ENCODE data around the gene MCAM.

The MCAM gene

DNA sequence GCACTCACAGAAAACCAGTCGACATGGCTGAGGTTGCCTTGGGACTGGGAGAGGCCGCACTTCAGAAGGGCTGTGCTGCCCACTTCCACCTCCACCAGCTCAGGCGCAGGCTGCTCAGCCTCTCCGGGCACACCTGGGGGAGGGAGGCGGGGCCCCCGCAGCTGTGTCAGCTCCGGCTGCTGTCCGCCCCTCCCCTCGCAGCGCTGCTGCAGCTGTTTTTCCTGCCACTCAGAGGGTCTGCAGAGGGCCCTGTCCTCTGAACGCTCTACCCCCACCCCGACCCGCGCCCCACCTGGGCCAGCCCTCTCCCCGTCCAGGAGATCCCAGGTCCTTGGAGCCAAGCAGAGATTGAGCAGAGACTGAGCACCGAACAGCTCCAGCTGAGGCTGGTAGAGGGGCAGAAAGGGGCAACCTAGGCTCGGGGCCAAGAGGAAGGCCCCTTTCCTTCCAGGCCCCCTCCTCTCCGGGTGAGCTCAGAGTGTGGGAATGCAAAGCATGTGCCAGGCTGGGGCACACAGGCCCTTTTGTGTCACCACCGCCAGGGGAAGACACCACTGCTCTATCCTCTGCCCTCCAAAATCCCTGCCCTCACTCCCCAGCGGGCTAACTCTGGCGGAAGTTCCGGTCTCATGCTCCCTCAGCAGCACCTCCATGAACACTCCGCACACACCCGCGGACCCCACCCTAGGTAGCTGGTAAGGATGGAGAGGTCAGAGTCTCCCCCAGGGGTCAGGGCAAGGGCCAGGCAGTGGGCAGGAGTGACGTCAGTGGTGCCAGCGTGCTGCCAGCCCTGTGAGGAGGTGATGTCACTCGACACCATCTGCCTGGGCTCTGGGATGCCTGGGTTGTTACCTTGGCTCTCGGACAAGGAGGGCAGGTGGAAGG, 1.6 kb downstream of the MCAM start:
- H3K9me3 ChIP-seq (ENCODE audit: control insufficient read depth, low read length) = no peaks in the 10 kb centered on the region
- peaks cover 39% of the 10 kb centered on the region for H3K4me1 ChIP-seq (ENCODE audit: control insufficient read depth, insufficient read depth, low read length, poor library complexity, severe bottlenecking)
- H3K27ac ChIP-seq (ENCODE audit: low read depth, low read length, severe bottlenecking) = peak overlapping the region; percentile 66
- peak overlapping the region; percentile 86 for H3K4me3 ChIP-seq (ENCODE audit: extremely low read depth, insufficient read depth, low read length, poor library complexity, severe bottlenecking)
- 6 to 11% methylated on average over 16 to 20 of the region's 29 CpGs for WGBS, 2 experiments (ENCODE audit: insufficient coverage in 2 of 2)
- H3K36me3 ChIP-seq (ENCODE audit: control insufficient read depth, insufficient read depth, low read length) = peaks cover 45% of the 10 kb centered on the region

DNA sequence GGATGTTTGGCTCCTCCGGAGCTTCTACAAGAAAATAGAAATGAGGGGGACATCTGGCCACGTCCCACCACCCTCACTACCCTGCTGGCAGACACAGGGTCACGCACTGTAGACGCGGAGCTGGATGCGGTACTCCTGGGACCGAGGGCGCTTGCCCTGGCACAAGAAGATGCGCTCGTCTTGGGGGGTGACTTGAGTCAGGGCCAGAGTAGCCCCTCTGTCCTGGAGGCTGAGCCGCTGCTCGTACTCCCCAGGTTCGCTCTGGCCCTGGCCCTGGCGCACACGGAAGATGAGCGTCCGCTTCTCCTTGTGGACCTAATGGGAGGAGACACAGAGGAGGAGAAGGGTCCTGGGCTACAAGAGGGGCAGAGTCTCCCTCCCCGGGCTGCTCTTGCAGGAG, 2.2 kb downstream of the MCAM start:
- H3K36me3 ChIP-seq (ENCODE audit: control insufficient read depth, insufficient read depth, low read length) = peaks cover 51% of the 10 kb centered on the region
- 83 to 91% methylated on average over 10 to 17 of the region's 18 CpGs for WGBS, 2 experiments (ENCODE audit: insufficient coverage in 2 of 2)
- H3K4me3 ChIP-seq (ENCODE audit: extremely low read depth, insufficient read depth, low read length, poor library complexity, severe bottlenecking) = peak overlapping the region; percentile 86
- peaks cover 34% of the 10 kb centered on the region for H3K4me1 ChIP-seq (ENCODE audit: control insufficient read depth, insufficient read depth, low read length, poor library complexity, severe bottlenecking)
- peak overlapping the region; percentile 66 for H3K27ac ChIP-seq (ENCODE audit: low read depth, low read length, severe bottlenecking)
- H3K9me3 ChIP-seq (ENCODE audit: control insufficient read depth, low read length) = no peaks in the 10 kb centered on the region

DNA sequence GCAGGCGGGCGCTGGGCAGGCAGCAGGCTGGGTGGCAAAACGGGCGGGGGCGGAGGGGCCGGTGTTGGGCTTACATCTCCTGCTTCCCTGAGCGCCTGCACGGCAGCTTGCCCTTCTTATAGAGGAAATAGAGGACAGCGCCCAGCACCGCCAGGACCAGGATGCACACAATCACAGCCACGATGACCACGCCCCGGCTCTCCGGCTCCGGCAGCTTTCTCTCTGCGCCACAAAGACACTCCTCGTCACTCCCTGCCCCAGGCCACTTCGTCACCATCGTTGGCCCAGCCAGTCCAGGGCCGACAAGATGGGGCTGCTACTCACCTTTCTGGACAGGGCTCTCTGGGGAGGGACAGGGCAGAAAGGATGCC, 6.3 kb downstream of the MCAM start:
- peaks cover 79% of the 10 kb centered on the region for H3K36me3 ChIP-seq (ENCODE audit: control insufficient read depth, insufficient read depth, low read length)
- H3K4me3 ChIP-seq (ENCODE audit: extremely low read depth, insufficient read depth, low read length, poor library complexity, severe bottlenecking) = no peak overlapping the region
- H3K9me3 ChIP-seq (ENCODE audit: control insufficient read depth, low read length) = no peaks in the 10 kb centered on the region
- WGBS, 2 experiments (ENCODE audit: insufficient coverage in 2 of 2) = 93 to 95% methylated on average over 19 of the region's 20 CpGs
- peaks cover 18% of the 10 kb centered on the region for H3K4me1 ChIP-seq (ENCODE audit: control insufficient read depth, insufficient read depth, low read length, poor library complexity, severe bottlenecking)
- no peak overlapping the region for H3K27ac ChIP-seq (ENCODE audit: low read depth, low read length, severe bottlenecking)

DNA sequence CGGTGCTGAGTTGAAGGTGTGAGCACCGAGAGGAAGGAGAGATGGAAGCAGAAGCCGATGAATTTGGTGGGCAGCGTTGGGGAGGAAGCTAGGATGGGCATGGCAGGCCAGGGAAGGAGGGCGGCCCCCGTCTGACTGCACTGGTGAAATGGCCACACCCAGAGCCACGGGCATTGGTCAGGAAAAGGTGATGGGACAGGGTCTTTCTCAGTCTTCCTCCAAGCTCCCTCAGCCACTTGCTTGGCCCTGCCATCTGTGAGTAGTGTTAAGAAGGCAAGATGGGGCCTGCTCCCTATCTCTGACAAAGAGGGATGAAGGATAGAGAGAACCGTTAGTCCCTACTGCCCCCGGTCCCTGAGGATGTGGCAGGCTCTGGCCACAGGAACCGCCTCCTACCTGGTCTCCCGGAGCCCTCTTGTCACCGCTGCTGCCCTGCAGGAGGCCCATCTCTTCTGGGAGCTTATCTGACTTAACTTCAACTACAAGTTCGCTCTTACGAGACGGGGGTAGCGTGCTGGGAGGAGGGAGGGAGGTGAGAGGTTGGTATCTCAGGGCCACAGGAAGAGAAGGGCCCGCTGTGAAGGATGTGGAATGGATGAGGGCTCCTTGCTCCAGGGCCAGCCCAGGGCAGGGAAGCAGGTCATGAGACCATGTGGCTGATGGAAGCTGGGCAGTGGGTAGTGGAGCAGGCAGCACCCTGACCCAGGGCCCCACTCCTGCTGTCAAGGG, 6.8 kb downstream of the MCAM start:
- peaks cover 21% of the 10 kb centered on the region for H3K4me1 ChIP-seq (ENCODE audit: control insufficient read depth, insufficient read depth, low read length, poor library complexity, severe bottlenecking)
- peaks cover 82% of the 10 kb centered on the region for H3K36me3 ChIP-seq (ENCODE audit: control insufficient read depth, insufficient read depth, low read length)
- no peak overlapping the region for H3K27ac ChIP-seq (ENCODE audit: low read depth, low read length, severe bottlenecking)
- WGBS, 2 experiments (ENCODE audit: insufficient coverage in 2 of 2) = 91 to 92% methylated on average over 6 to 13 of the region's 17 CpGs
- H3K9me3 ChIP-seq (ENCODE audit: control insufficient read depth, low read length) = no peaks in the 10 kb centered on the region
- no peak overlapping the region for H3K4me3 ChIP-seq (ENCODE audit: extremely low read depth, insufficient read depth, low read length, poor library complexity, severe bottlenecking)

DNA sequence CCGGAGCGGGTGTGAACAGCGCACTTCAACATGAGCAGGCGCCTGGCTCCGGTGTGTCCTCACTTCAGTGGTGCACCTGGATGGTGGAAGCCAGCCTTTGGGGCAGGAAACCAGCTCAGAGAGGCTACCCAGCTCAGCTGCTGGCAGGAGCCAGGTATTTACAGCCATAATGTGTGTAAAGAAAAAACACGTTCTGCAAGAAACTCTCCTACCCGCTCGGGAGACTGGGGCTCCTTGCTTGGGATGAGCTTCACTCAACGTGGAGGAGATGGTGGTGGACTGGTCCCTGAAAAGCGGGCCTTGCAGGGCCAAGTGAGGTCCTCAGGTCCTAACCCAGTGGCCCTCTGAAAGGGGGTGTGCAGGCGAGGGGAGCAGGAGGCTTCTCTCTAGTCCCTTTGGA, 7.5 kb downstream of the MCAM start:
- Histone ChIP-seq H3K27ac (ENCODE audit: low read depth, low read length, severe bottlenecking) (no peak overlapping the region), H3K4me3 (ENCODE audit: extremely low read depth, insufficient read depth, low read length, poor library complexity, severe bottlenecking) (no peak overlapping the region), H3K9me3 (ENCODE audit: control insufficient read depth, low read length) (no peaks in the 10 kb centered on the region), H3K36me3 (ENCODE audit: control insufficient read depth, insufficient read depth, low read length) (peaks cover 83% of the 10 kb centered on the region), H3K4me1 (ENCODE audit: control insufficient read depth, insufficient read depth, low read length, poor library complexity, severe bottlenecking) (peaks cover 18% of the 10 kb centered on the region)
- 96 to 99% methylated on average over 10 to 11 of the region's 11 CpGs for WGBS, 2 experiments (ENCODE audit: insufficient coverage in 2 of 2)

DNA sequence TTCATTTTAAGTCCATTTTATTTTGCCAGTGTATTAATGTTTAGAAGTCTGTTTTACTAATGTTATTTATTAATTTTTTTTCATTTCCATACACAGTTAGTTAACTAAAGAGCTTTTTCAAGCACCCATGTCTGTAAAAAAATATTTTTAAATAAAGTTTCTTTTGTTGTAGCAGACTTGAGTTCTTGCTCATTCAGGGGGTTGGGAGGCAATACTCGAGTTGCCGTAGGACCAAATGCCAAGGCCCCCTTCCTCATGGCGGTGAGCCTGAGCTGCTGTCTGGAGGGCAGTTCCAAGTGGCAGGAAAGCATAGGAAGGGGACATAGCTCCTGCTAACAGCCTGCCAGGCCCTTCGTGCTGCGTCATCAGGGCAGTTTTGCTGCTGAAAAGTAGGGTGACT, 9.0 kb downstream of the MCAM start:
- no peaks in the 10 kb centered on the region for H3K9me3 ChIP-seq (ENCODE audit: control insufficient read depth, low read length)
- WGBS, 2 experiments (ENCODE audit: insufficient coverage in 2 of 2) = 88 to 91% methylated on average over 5 of the region's 5 CpGs
- H3K27ac ChIP-seq (ENCODE audit: low read depth, low read length, severe bottlenecking) = no peak overlapping the region
- H3K4me1 ChIP-seq (ENCODE audit: control insufficient read depth, insufficient read depth, low read length, poor library complexity, severe bottlenecking) = peaks cover 16% of the 10 kb centered on the region
- no peak overlapping the region for H3K4me3 ChIP-seq (ENCODE audit: extremely low read depth, insufficient read depth, low read length, poor library complexity, severe bottlenecking)
- peaks cover 84% of the 10 kb centered on the region for H3K36me3 ChIP-seq (ENCODE audit: control insufficient read depth, insufficient read depth, low read length)

DNA sequence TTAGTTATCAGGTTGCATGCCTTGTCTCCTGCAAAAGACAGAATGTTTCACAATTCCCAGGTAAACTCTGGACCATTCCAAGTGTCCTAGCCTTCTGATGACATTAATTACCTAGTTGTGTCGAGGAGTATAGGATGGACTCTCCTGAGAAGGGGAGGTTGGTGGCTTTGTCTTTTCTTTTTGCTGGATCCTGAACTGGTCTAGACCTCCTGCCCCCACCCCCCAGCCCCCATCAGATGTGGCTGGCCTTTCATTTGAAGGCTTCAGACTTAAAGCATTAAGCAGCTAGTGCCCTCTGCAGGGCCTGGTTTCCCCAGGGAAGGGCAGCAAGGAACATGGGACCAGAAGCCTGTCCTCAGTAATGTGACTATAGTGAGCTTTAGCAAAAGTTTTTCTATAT, 9.7 kb downstream of the MCAM start:
- H3K9me3 ChIP-seq (ENCODE audit: control insufficient read depth, low read length) = no peaks in the 10 kb centered on the region
- H3K27ac ChIP-seq (ENCODE audit: low read depth, low read length, severe bottlenecking) = peak overlapping the region; percentile 11
- peaks cover 84% of the 10 kb centered on the region for H3K36me3 ChIP-seq (ENCODE audit: control insufficient read depth, insufficient read depth, low read length)
- no peak overlapping the region for H3K4me3 ChIP-seq (ENCODE audit: extremely low read depth, insufficient read depth, low read length, poor library complexity, severe bottlenecking)
- H3K4me1 ChIP-seq (ENCODE audit: control insufficient read depth, insufficient read depth, low read length, poor library complexity, severe bottlenecking) = peaks cover 16% of the 10 kb centered on the region
- no CpG with 5 or more reads among the region's 1 CpG for WGBS, 2 experiments (ENCODE audit: insufficient coverage in 2 of 2)

DNA sequence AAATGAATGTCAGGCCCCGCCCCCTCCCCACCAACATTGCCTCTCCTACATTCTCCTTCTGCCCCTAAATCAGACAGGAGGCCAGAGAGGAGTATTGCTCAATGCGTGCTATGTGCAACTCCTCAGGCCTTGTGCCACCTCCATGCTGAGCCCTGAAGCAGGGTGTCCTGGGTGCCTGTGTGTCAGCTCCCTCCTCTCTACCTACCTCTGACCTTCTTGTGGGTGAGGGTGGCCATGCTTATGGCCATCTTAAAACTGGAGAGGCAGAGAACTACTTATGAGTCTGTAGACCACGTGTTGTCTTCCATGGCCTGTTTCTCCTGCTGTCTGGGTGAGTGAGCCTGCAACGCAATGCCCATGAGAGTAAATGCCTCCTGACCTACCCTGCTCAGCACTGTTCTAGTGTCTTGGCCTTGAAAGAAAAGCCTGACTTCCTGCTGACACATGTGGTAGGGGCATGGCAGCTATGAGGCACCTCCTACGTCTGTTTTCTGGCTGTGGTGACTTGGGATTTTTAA, 10.5 kb downstream of the MCAM start:
- H3K36me3 ChIP-seq (ENCODE audit: control insufficient read depth, insufficient read depth, low read length) = peaks cover 84% of the 10 kb centered on the region
- H3K4me1 ChIP-seq (ENCODE audit: control insufficient read depth, insufficient read depth, low read length, poor library complexity, severe bottlenecking) = peaks cover 16% of the 10 kb centered on the region
- no peaks in the 10 kb centered on the region for H3K9me3 ChIP-seq (ENCODE audit: control insufficient read depth, low read length)
- no peak overlapping the region for H3K4me3 ChIP-seq (ENCODE audit: extremely low read depth, insufficient read depth, low read length, poor library complexity, severe bottlenecking)
- 86 to 93% methylated on average over 3 to 5 of the region's 5 CpGs for WGBS, 2 experiments (ENCODE audit: insufficient coverage in 2 of 2)
- peak overlapping the region; percentile 37 for H3K27ac ChIP-seq (ENCODE audit: low read depth, low read length, severe bottlenecking)

DNA sequence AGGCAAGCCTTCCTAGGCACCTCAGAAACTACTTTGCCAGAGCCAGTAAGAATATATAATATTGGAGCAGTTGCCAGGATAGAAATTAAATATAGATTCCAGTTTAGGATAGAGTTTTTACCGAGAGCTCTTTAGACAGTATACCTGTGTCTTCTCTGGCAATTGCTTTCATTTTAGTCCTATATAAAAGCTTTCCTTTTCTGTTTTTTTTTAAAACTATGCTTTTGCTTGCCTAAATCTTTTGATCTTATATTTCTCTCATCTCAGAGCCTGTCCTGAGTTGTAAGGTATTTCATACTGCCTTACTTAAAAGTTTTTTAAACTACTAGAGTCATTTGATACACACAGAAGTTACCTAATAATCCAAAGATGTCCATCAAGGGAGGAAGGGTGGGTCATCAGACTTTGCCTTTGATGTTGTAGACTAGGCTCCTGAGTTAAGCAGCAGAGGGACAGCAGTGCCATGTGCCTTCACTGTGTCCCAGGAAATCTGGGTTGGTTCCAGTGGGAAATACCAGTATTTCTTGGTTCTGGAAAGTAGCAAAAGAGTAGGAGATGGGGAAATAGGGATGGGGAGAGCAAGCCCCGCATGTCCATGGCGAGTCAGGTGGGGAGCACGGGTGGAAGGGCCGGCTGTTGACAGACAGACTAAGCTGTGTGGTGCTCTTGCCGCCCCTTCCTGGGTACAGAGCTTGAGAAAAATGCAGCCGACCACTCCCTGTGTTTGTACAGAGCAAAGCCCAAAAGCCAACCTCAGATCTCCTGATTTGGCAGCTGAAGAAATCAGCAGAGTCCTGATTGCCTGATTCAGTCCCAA, 11.2 kb downstream of the MCAM start:
- H3K9me3 ChIP-seq (ENCODE audit: control insufficient read depth, low read length) = no peaks in the 10 kb centered on the region
- H3K27ac ChIP-seq (ENCODE audit: low read depth, low read length, severe bottlenecking) = peak overlapping the region; percentile 37
- H3K4me1 ChIP-seq (ENCODE audit: control insufficient read depth, insufficient read depth, low read length, poor library complexity, severe bottlenecking) = peaks cover 16% of the 10 kb centered on the region
- no peak overlapping the region for H3K4me3 ChIP-seq (ENCODE audit: extremely low read depth, insufficient read depth, low read length, poor library complexity, severe bottlenecking)
- peaks cover 84% of the 10 kb centered on the region for H3K36me3 ChIP-seq (ENCODE audit: control insufficient read depth, insufficient read depth, low read length)
- 96% methylated on average over 6 to 7 of the region's 7 CpGs for WGBS, 2 experiments (ENCODE audit: insufficient coverage in 2 of 2)

DNA sequence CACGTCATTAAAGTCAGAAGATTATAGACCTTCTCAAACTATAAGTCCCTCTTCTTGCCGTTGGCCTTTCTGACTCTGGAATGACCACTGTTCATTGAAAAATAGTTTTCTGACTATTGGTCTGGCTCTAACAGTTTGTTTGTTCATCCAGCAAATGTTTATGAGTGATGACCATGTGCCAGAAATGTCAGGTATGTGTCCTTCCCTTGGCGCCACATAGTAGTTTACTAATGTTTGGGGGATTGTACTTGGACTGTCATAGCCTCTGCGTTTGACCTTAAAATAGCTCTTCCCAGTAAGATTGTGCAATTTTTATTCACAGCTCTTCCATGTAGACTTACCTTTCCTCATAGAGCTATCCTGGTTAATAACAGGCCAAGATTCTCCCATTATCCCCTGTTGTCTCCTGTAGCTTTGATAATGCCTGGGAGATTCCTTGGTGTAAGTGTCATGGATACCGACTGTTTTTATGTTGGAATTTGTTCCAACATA, 13.7 kb downstream of the MCAM start:
- H3K9me3 ChIP-seq (ENCODE audit: control insufficient read depth, low read length) = no peaks in the 10 kb centered on the region
- WGBS, 2 experiments (ENCODE audit: insufficient coverage in 2 of 2) = 90 to 91% methylated on average over 2 to 3 of the region's 5 CpGs
- H3K4me3 ChIP-seq (ENCODE audit: extremely low read depth, insufficient read depth, low read length, poor library complexity, severe bottlenecking) = no peak overlapping the region
- peaks cover 16% of the 10 kb centered on the region for H3K4me1 ChIP-seq (ENCODE audit: control insufficient read depth, insufficient read depth, low read length, poor library complexity, severe bottlenecking)
- no peak overlapping the region for H3K27ac ChIP-seq (ENCODE audit: low read depth, low read length, severe bottlenecking)
- H3K36me3 ChIP-seq (ENCODE audit: control insufficient read depth, insufficient read depth, low read length) = peaks cover 85% of the 10 kb centered on the region
